ENCODE results near the gene FRMD5.
"Not testable (repeated sequence)": the region's sequence is repeated elsewhere in the genome, so short reads cannot be mapped to it uniquely, and the experiment has no call there.

FRMD5 gene

DNA sequence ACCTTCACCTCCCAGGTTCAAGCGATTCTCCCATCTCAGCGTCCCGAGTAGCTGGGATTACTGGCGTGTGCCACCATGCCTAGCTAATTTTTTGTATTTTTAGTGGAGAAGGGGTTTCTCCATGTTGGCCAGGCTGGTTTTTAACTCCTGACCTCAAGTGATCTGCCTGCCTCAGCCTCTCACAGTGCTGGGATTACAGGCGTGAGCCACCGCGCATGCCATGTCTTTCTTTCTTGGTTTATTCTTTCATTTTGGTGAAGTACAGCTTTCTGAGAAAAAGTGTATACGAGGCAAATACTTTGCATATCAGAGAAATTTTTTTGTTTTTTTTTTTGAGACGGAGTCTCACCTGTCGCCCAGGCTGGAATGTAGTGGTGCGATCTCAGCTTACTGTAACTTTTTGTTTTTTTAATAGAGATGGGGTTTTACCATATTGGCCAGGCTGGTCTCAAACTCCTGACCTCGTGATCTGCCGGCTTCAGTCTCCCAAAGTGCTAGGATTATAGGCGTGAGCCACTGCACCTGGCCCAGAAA is 363.5 kb downstream of the FRMD5 start:
- not testable (repeated sequence) for ATAC-seq, DNase-seq

GRCh38 chr15:43830691-43831275 is 364.3 kb downstream of the FRMD5 start:
- not testable (repeated sequence) for DNase-seq, ATAC-seq

GRCh38 chr15:43829951-43830540 is 365.0 kb downstream of the FRMD5 start:
- not testable (repeated sequence) for DNase-seq, ATAC-seq

DNA sequence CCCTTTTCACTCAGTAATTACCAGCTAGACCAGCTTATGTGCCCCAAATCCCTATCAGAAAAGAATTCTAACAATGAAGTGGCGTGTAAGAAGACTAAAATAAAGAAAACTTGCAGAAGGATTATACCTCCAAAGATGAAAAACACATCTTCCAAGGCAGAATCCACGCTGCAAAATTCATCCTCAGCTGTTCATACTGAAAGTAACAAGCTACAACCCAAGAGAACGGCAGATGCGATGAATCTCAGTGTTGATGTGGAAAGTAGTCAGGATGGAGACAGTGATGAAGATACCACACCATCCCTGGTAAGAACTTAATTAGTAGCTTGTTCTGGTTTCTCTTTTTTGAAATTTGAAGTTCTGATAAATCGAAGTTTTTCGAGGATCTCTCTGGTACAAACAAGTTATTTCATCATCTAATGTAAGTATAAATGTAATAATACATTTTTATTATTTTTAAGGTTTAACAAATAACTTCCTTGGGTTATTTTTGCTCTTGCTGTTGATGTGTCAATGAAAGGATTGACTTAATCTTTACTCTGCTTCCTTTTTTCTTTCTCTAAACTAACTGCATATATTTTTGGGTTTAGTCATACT is 366.9 kb downstream of the FRMD5 start:
- DNase-seq (no peak), ATAC-seq (peak; percentile 29)

- ATAC-seq (peak; percentile 84), DNase-seq (peak; percentile 89)
Measured at GRCh38 chr15:43826508-43827341, 368.3 kb downstream of the FRMD5 start, which contains the start of gene WDR76. TSS of gene WDR76 (plus strand) at chr15:43827002. CDS start at chr15:43827033, 31 bp downstream.

DNA sequence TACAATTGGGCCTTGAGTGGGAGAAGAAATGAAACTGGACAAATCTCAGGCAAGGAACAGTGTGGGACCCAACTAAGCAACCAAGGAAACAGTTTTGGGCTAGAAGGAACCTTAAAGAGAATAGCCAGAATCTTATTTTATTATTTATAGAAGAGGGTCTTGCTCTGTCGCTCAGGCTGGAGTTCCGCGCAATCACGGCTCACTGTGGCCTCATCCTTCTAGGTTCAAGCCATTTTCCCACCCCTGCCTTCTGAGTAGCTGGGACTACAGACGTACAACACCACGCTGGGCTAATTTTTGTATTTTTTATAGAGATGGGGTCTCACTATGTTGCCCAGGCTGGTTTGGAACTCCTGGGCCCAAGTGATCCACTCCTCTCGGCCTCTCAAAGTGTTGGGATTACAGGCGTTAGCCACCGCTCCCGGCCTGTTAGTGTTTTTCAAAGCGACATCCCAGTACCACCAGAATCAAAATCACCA is 369.0 kb downstream of the FRMD5 start:
- ATAC-seq (no peak), DNase-seq (no peak)

DNA sequence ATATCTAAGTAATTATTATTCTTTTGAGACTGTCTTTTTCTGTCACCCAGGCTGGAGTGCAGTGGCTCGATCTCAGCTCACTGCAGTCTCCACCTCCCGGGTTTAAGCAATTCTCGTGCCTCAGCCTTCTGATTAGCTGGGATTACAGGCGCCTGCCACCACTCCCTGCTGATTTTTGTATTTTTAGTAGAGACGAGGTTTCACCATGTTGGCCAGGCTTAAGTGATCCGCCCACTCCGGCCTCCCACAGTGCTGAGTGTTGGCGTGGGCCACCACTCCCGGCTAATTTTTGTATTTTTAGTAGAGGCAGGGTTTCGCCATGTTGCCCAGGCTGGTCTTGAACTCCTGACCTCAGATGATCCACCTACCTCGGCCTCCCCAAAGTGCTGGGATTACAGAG is 369.8 kb downstream of the FRMD5 start:
- ATAC-seq, DNase-seq: not testable (repeated sequence)

- ATAC-seq (peak; percentile 81), DNase-seq (peak; percentile 92)
Measured at GRCh38 chr15:43824302-43825246, 370.5 kb downstream of the FRMD5 start, which contains the start of gene MFAP1. TSS of gene MFAP1 (minus strand) at chr15:43824690. CDS start at chr15:43824569, 121 bp downstream.

DNA sequence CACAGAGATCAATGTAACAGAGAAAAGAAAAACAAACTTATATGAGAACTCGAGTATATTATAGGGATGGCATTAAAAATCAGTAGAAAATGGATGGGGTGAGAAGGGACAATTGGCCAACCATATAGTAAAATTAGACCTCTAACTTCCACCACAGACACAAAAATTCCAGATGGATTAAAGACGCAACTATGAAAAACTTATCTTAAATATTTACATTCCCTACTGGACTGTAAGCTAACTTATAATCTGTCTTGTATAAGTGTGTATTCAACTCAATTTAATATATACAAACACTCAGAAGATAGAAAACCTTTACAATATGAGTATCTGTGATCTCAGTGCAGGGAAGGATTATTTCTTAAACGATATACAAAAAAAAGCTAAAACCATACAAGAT is 373.6 kb downstream of the FRMD5 start:
- ATAC-seq (no peak), DNase-seq (no peak)

Data from stimulated activated naive CD8-positive, alpha-beta T cell treated with anti-CD3 and anti-CD28 coated beads, Interleukin-15, Interleukin-2, amounts not matched to agents 100 U/mL and 50 U/mL, for 24 hours (primary cell).